Trophoblast cell (in vitro differentiated cells and primary cell): Measurements from ENCODE around the gene HOXA7.

ENCODE experiments used
- DNase-seq, 2 donors: peaks; one replicate each; pipeline ENCODE4 v3.0.0-alpha.2; 2016
- H2AFZ ChIP-seq: 2 replicates; pipeline ENCODE4 v1.6.1; 2013; ENCODE audit warnings: low read length, moderate library complexity, mild to moderate bottlenecking; ENCODE audit not compliant: insufficient read depth, poor library complexity
- H2AK5ac ChIP-seq: 2 replicates; pipeline ENCODE4 v1.6.1; 2013; ENCODE audit warnings: mild to moderate bottlenecking, low read length
- H2BK120ac ChIP-seq: 2 replicates; pipeline ENCODE4 v1.6.1; 2013; ENCODE audit warnings: low read length, mild to moderate bottlenecking, moderate library complexity; ENCODE audit not compliant: insufficient read depth, poor library complexity
- H2BK12ac ChIP-seq: 2 replicates; pipeline ENCODE4 v1.6.1; 2013; ENCODE audit warnings: mild to moderate bottlenecking, low read length, moderate library complexity
- H2BK5ac ChIP-seq: 2 replicates; pipeline ENCODE4 v1.6.1; 2013; ENCODE audit warnings: low read length, low read depth, moderate library complexity, mild to moderate bottlenecking; ENCODE audit not compliant: poor library complexity
- H3K14ac ChIP-seq: 2 replicates; pipeline ENCODE4 v1.6.1; 2013; ENCODE audit warnings: mild to moderate bottlenecking, low read length
- H3K18ac ChIP-seq: 2 replicates; pipeline ENCODE4 v1.6.1; 2013; ENCODE audit warnings: mild to moderate bottlenecking, low read length
- H3K23ac ChIP-seq: 2 replicates; pipeline ENCODE4 v1.6.1; 2013; ENCODE audit warnings: low read length
- H3K27ac ChIP-seq: 2 replicates; pipeline ENCODE4 v1.5.1; 2013; ENCODE audit warnings: low read depth, mild to moderate bottlenecking, inconsistent platforms, low read length, moderate library complexity
- H3K27me3 ChIP-seq: 2 replicates; pipeline ENCODE4 v1.6.1; 2013; ENCODE audit warnings: inconsistent platforms, mild to moderate bottlenecking, low read length, moderate library complexity; ENCODE audit not compliant: insufficient read depth
- H3K36me3 ChIP-seq, 2 experiments: 1 replicate in 1 of 2; 2 replicates in 1 of 2; pipeline ENCODE4 v1.6.1; 2013; ENCODE audit warnings: low read length in 2 of 2, mild to moderate bottlenecking in 2 of 2, moderate library complexity in 1 of 2; ENCODE audit not compliant: insufficient read depth in 2 of 2, control insufficient read depth in 1 of 2
- H3K4ac ChIP-seq: 2 replicates; pipeline ENCODE4 v1.6.1; 2013; ENCODE audit warnings: low read depth, mild to moderate bottlenecking, low read length, moderate library complexity
- H3K4me1 ChIP-seq, 2 experiments: 1 replicate in 1 of 2; 2 replicates in 1 of 2; pipeline ENCODE4 v1.6.1; 2013; ENCODE audit warnings: low read length in 2 of 2, mild to moderate bottlenecking in 2 of 2, moderate library complexity in 1 of 2; ENCODE audit not compliant: insufficient read depth in 2 of 2, control insufficient read depth in 1 of 2
- H3K4me2 ChIP-seq: 2 replicates; pipeline ENCODE4 v1.6.1; 2013; ENCODE audit warnings: inconsistent platforms, mild to moderate bottlenecking, low read length, moderate library complexity
- H3K4me3 ChIP-seq: 2 replicates; pipeline ENCODE4 v1.5.1; 2013; ENCODE audit warnings: mild to moderate bottlenecking, low read depth, low read length, inconsistent platforms
- H3K79me1 ChIP-seq: one replicate; pipeline ENCODE4 v1.6.1; 2013; ENCODE audit warnings: low read length
- H3K79me2 ChIP-seq: 2 replicates; pipeline ENCODE4 v1.6.1; 2013; ENCODE audit warnings: low read length, mild to moderate bottlenecking; ENCODE audit not compliant: control insufficient read depth, insufficient read depth, poor library complexity
- H3K9ac ChIP-seq: 2 replicates; pipeline ENCODE4 v1.6.1; 2013; ENCODE audit warnings: mild to moderate bottlenecking, low read length
- H3K9me3 ChIP-seq: 2 replicates; pipeline ENCODE4 v1.6.1; 2013; ENCODE audit warnings: low read depth, mild to moderate bottlenecking, control low read depth, inconsistent platforms, low read length; ENCODE audit not compliant: insufficient read depth
- H4K12ac ChIP-seq: 2 replicates; pipeline ENCODE4 v1.6.1; 2013; ENCODE audit warnings: low read depth, mild to moderate bottlenecking, low read length, moderate library complexity
- H4K8ac ChIP-seq: 2 replicates; pipeline ENCODE4 v1.6.1; 2013; ENCODE audit warnings: low read depth, mild to moderate bottlenecking, low read length, moderate library complexity
- H4K91ac ChIP-seq: one replicate; pipeline ENCODE4 v1.6.1; 2013; ENCODE audit warnings: low read depth, mild to moderate bottlenecking, low read length, moderate library complexity
- WGBS: extraction: QIAGEN DNeasy Blood & Tissue Kit; methylation state at CpG from one replicate; pipeline ENCODE4 v1.1.7; 2013; ENCODE audit warnings: missing lambda C conversion rate; ENCODE audit not compliant: insufficient read length, insufficient coverage; ENCODE audit errors: extremely low coverage; 5-methylcytosine and 5-hydroxymethylcytosine counted together

Gene HOXA7

DNA sequence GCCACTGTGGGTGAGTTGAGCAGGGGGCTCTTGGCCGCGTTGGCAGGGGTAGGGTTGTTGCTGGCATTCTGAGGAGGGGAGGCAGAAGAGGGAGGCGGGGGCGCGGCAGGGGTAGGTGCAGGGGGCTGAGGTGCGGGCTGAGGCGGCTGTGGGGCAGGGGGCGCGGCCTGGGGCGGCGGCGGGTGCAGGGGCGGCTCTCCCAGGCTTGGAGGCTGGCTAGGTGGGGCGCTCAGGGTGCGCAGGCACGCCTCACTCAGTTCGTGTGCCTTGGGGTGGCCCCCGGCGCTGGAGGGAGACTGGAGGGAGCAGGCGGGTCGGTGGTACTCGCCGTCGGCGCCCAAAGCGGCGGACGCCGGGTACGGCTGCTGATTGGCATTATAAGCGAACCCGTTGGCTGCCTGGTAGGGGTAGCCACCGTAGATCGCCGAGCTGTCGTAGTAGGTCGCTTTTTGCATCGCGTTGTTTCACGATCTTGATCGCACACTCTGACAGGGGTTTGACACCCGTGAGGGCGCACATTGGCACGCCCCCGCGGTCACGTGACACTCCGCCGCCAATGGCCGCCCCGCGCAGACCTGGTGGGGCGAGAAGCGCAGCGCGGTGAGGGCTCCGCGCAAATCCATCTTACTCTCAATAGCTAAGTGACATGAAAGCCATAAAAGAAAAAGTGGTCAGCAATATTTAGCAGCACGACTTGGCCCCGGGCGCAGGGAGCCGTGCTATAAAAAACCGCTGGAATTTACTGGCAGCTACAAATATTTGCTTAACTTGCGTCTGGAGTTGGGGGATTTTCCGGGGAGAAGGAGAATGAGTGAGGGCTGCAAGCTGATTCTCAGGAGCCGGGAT lies 46.1 kb downstream of the HOXA7 start:
- H3K9me3 ChIP-seq: peaks cover 13% of the 10 kb centered on the region
- H3K4ac ChIP-seq: no peak overlapping the region
- H2BK12ac ChIP-seq: no peak overlapping the region

DNA sequence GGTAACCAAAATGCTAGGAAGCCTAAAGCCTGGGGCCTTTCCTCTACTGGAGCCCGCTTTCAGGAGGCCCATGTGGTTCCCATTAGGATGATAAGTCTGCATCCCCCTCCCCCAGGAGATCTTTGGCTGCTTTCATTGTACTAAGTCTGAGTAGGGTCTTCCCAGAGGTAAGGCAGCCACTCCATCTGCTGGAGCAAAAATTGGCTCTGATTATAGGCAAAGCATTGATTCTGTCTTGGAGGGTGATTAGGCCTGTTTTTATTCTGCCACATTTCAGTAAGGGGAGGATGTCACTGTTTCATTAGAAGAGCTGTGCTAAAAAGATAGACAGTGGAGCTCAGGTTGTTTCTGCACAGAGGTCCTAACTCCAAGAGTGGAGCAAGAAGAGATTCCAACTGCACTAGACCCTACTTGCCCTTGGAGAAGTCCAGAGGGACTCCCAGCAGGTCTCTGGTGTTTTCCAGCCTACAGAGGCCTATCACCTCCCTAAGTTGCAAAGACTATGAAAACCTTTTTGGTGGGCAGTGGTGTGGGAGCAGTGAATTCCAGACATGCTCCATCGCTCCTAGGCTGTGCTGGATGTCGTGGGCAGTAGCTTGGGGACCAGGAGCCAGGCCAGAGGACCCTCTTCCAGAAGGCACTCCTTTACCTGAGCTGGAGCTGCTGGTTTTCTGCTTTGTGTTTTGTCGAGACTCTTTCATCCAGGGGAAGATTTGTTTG lies 46.8 kb downstream of the HOXA7 start:
- H3K4me2 ChIP-seq: no peak overlapping the region
- no peaks in the 10 kb centered on the region for H3K36me3 ChIP-seq
- no peak overlapping the region for H2BK12ac ChIP-seq
- no peak overlapping the region for H2BK120ac ChIP-seq
- peaks cover 13% of the 10 kb centered on the region for H3K9me3 ChIP-seq
- peaks cover 5 to 7% of the 10 kb centered on the region in 2 experiments for H3K4me1 ChIP-seq
- H2BK5ac ChIP-seq: no peak overlapping the region
- H3K27me3 ChIP-seq: peaks cover 80% of the 10 kb centered on the region
- H3K23ac ChIP-seq: no peak overlapping the region
- no peak overlapping the region for H2AK5ac ChIP-seq
- no peak for DNase-seq
- no peaks in the 10 kb centered on the region for H3K79me2 ChIP-seq
- no peak overlapping the region for H3K18ac ChIP-seq
- H4K8ac ChIP-seq: no peak overlapping the region
- H3K9ac ChIP-seq: no peak overlapping the region
- H4K91ac ChIP-seq: no peak overlapping the region
- WGBS: no CpG with 5 or more reads among the region's 4 CpGs
- H3K79me1 ChIP-seq: no peaks in the 10 kb centered on the region
- no peak overlapping the region for H4K12ac ChIP-seq
- H3K4me3 ChIP-seq: no peak overlapping the region
- no peak overlapping the region for H3K27ac ChIP-seq
- H2AFZ ChIP-seq: no peak overlapping the region
- no peak overlapping the region for H3K4ac ChIP-seq
- H3K14ac ChIP-seq: no peak overlapping the region

More for the DNA sequence above, 46.1 kb downstream of the HOXA7 start:
- H4K8ac ChIP-seq: no peak overlapping the region
- H3K18ac ChIP-seq: no peak overlapping the region
- peak overlapping the region; percentile 44 for H3K4me2 ChIP-seq
- H3K36me3 ChIP-seq: no peaks in the 10 kb centered on the region
- H2AFZ ChIP-seq: no peak overlapping the region
- H3K79me2 ChIP-seq: no peaks in the 10 kb centered on the region
- no peak overlapping the region for H3K14ac ChIP-seq
- H3K9ac ChIP-seq: no peak overlapping the region
- H3K27me3 ChIP-seq: peaks cover 80% of the 10 kb centered on the region
- H3K4me1 ChIP-seq: peaks cover 5 to 7% of the 10 kb centered on the region in 2 experiments
- H2BK5ac ChIP-seq: no peak overlapping the region
- H2AK5ac ChIP-seq: no peak overlapping the region
- DNase-seq: no peak
- no peaks in the 10 kb centered on the region for H3K79me1 ChIP-seq
- peak overlapping the region; percentile 21 for H3K4me3 ChIP-seq
- H4K91ac ChIP-seq: no peak overlapping the region
- no peak overlapping the region for H3K27ac ChIP-seq
- no peak overlapping the region for H4K12ac ChIP-seq
- WGBS: no CpG with 5 or more reads among the region's 66 CpGs
- H3K23ac ChIP-seq: no peak overlapping the region
- H2BK120ac ChIP-seq: no peak overlapping the region

DNA sequence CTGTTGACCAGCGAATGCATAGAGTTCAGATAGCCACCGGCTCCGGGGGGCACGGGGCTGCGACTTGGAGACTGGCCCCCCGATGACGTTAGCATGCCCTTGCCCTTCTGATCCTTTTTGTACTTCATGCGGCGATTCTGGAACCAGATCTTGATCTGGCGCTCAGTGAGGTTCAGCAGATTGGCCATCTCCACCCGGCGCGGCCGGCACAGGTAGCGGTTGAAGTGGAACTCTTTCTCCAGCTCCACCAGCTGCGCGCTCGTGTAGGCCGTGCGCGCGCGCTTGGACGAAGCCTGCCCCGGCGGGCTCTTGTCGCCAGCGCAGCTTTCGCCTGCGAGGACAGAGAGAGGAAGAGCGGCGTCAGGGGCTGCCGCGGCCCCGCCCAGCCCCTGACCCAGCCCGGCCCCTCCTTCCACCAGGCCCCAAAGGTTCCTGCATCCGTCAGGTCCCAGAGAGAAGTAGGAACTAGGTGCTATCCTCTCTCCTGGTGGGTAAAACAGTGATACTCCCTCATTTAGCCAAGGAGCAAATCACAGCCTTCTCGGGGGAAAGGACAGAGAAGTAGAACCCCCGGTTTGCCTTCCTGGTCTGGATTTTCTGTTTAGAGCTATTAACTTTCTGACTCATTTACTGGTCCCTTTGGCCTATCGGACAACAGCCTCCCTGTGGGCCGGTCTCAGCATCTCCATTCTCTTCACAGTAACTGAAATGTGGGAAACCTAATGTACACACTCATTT lies 47.9 kb downstream of the HOXA7 start:
- Histone ChIP-seq H4K12ac (no peak overlapping the region), H3K18ac (no peak overlapping the region), H3K27ac (no peak overlapping the region), H2AFZ (no peak overlapping the region), H3K4me2 (peak overlapping the region; percentile 15), H3K36me3 (no peaks in the 10 kb centered on the region), H3K27me3 (peaks cover 84% of the 10 kb centered on the region), H3K4ac (no peak overlapping the region), H3K4me3 (no peak overlapping the region), H2BK5ac (no peak overlapping the region), H2BK120ac (no peak overlapping the region), H4K91ac (no peak overlapping the region), H2AK5ac (no peak overlapping the region), H3K23ac (no peak overlapping the region), H3K14ac (no peak overlapping the region), H4K8ac (no peak overlapping the region), H3K9me3 (peaks cover 14% of the 10 kb centered on the region), H3K79me2 (no peaks in the 10 kb centered on the region), H3K4me1 (peaks cover 5 to 7% of the 10 kb centered on the region in 2 experiments), H3K79me1 (no peaks in the 10 kb centered on the region), H3K9ac (no peak overlapping the region), H2BK12ac (no peak overlapping the region)
- no peak for DNase-seq
- no CpG with 5 or more reads among the region's 41 CpGs for WGBS
